ENCODE data around the gene SRP54. TPM values are rescaled to one million over a fixed set of nuclear protein-coding genes. Genes with fewer than 3 reads are reported as not detected.

SRP54 gene
- total and polyA plus RNA-seq, 4 donors, result 32.6 to 113 (median 38.4) TPM

GRCh38 chr14:35042632-35043031, 59.8 kb downstream of the SRP54 start (continued):
- TF ChIP-seq REST (IDR thresholded peaks at IDR 0.05) (no peak), GABPA (IDR thresholded peaks at IDR 0.05 in 1 of 2, conservative IDR thresholded peaks at IDR 0.05 in 1 of 2) (no peak), HNF4A (conservative IDR thresholded peaks at IDR 0.05) (no peak), TAF1 (conservative IDR thresholded peaks at IDR 0.05) (no peak), RAD21 (IDR thresholded peaks at IDR 0.05) (no peak)

GRCh38 chr14:35043046-35043445, 60.3 kb downstream of the SRP54 start:
- peaks cover 2 to 16% (median 5%) of the 10 kb centered on the region in 4 donors for H3K4me1 ChIP-seq (ENCODE audit: control insufficient read depth in 4 of 4, insufficient read depth in 4 of 4, low read length in 3 of 4)
- DNase-seq (ENCODE audit: low spot score), result no peak
- H3K9ac ChIP-seq (ENCODE audit: low read depth in 1 of 2, low read length in 2 of 2), result no peak overlapping the region
- H3K27me3 ChIP-seq (ENCODE audit: control insufficient read depth in 4 of 4, insufficient read depth in 4 of 4, low read length in 3 of 4), result no peaks in the 10 kb centered on the region
- 97% methylated on average over 2 of the region's 2 CpGs for WGBS
- no peak overlapping the region for H3K27ac ChIP-seq (ENCODE audit: low read depth in 1 of 2, low read length in 2 of 2)
- TF ChIP-seq RXRA (IDR thresholded peaks at IDR 0.05) (no peak), EGR1 (IDR thresholded peaks at IDR 0.05; ENCODE audit: low read depth in 2 of 2) (no peak), TAF1 (conservative IDR thresholded peaks at IDR 0.05) (no peak), HNF4A (conservative IDR thresholded peaks at IDR 0.05) (no peak), FOXA1 (IDR thresholded peaks at IDR 0.05) (no peak), RAD21 (IDR thresholded peaks at IDR 0.05) (no peak), YY1 (IDR thresholded peaks at IDR 0.05) (no peak), GABPA (IDR thresholded peaks at IDR 0.05 in 1 of 2, conservative IDR thresholded peaks at IDR 0.05 in 1 of 2) (no peak), HNF4G (IDR thresholded peaks at IDR 0.05) (no peak), REST (IDR thresholded peaks at IDR 0.05) (no peak), JUND (IDR thresholded peaks at IDR 0.05) (no peak), SP1 (IDR thresholded peaks at IDR 0.05) (no peak), FOXA2 (IDR thresholded peaks at IDR 0.05) (no peak)
- TF ChIP-seq, protein P1, sequence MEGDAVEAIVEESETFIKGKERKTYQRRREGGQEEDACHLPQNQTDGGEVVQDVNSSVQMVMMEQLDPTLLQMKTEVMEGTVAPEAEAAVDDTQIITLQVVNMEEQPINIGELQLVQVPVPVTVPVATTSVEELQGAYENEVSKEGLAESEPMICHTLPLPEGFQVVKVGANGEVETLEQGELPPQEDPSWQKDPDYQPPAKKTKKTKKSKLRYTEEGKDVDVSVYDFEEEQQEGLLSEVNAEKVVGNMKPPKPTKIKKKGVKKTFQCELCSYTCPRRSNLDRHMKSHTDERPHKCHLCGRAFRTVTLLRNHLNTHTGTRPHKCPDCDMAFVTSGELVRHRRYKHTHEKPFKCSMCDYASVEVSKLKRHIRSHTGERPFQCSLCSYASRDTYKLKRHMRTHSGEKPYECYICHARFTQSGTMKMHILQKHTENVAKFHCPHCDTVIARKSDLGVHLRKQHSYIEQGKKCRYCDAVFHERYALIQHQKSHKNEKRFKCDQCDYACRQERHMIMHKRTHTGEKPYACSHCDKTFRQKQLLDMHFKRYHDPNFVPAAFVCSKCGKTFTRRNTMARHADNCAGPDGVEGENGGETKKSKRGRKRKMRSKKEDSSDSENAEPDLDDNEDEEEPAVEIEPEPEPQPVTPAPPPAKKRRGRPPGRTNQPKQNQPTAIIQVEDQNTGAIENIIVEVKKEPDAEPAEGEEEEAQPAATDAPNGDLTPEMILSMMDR (IDR thresholded peaks at IDR 0.05; ENCODE audit: low read depth, low read length, missing input control), result no peak
- TF ChIP-seq, protein P2, sequence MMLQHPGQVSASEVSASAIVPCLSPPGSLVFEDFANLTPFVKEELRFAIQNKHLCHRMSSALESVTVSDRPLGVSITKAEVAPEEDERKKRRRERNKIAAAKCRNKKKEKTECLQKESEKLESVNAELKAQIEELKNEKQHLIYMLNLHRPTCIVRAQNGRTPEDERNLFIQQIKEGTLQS (IDR thresholded peaks at IDR 0.05), result no peak
- TF ChIP-seq, protein P3, sequence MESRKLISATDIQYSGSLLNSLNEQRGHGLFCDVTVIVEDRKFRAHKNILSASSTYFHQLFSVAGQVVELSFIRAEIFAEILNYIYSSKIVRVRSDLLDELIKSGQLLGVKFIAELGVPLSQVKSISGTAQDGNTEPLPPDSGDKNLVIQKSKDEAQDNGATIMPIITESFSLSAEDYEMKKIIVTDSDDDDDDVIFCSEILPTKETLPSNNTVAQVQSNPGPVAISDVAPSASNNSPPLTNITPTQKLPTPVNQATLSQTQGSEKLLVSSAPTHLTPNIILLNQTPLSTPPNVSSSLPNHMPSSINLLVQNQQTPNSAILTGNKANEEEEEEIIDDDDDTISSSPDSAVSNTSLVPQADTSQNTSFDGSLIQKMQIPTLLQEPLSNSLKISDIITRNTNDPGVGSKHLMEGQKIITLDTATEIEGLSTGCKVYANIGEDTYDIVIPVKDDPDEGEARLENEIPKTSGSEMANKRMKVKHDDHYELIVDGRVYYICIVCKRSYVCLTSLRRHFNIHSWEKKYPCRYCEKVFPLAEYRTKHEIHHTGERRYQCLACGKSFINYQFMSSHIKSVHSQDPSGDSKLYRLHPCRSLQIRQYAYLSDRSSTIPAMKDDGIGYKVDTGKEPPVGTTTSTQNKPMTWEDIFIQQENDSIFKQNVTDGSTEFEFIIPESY (IDR thresholded peaks at IDR 0.05), result no peak
- no peaks in the 10 kb centered on the region for H3K9me3 ChIP-seq (ENCODE audit: control insufficient read depth in 4 of 4, low read length in 3 of 4)
- peaks cover 0 to 2% (median 0%) of the 10 kb centered on the region in 4 donors for H3K36me3 ChIP-seq (ENCODE audit: control insufficient read depth in 4 of 4, insufficient read depth in 3 of 4, low read depth in 1 of 4, low read length in 3 of 4)
- H3K4me3 ChIP-seq (ENCODE audit: low read depth in 1 of 3, low read length in 3 of 3), result no peak overlapping the region

Measured in liver (tissue), 9 donors.